ENCODE data around the gene TMEM219. TPM values are rescaled to one million over a fixed set of nuclear protein-coding genes. Genes with fewer than 3 reads are reported as not detected.
A peak's percentile ranks its signal among the peaks of the same experiment; 100 is the strongest.

TMEM219 gene
- total and polyA plus RNA-seq, 2 donors (not counting 3 experiments of a cell fraction or from before 2014, with no cell fraction given) = 110 to 182 TPM

GRCh38 chr16:30006659-30007377 lies 44.9 kb downstream of the TMEM219 start:
- TF ChIP-seq FOS (IDR thresholded peaks at IDR 0.05; ENCODE audit: borderline replicate concordance, insufficient read depth, low read length) (no peak), MYC (IDR thresholded peaks at IDR 0.05; ENCODE audit: low read depth, low read length) (no peak), POLR2A (IDR thresholded peaks at IDR 0.05; ENCODE audit: low read depth, low read length) (peak; percentile 16), JUN (IDR thresholded peaks at IDR 0.05; ENCODE audit: borderline replicate concordance, insufficient read depth, insufficient read length, low read depth) (no peak), EZH2 (IDR thresholded peaks at IDR 0.05; ENCODE audit: borderline replicate concordance, low read depth, low read length, severe bottlenecking) (no peak)
- Histone ChIP-seq H2AFZ (ENCODE audit: low read depth, low read length) (no peak overlapping the region), H3K4me2 (ENCODE audit: insufficient read depth, low read length) (no peak overlapping the region), H4K20me1 (replicated peaks; ENCODE audit: control insufficient read depth, extremely low read depth, insufficient read depth, low read length) (no peaks in the 10 kb centered on the region), H3K4me1 (ENCODE audit: control insufficient read depth, extremely low read depth, insufficient read depth, low read length) (peaks cover 2% of the 10 kb centered on the region), H3K9me1 (replicated peaks; ENCODE audit: control insufficient read depth, extremely low read depth, insufficient read depth, low read length) (no peaks in the 10 kb centered on the region), H3K9me3 (replicated peaks; ENCODE audit: control insufficient read depth, insufficient read depth, low read length) (no peaks in the 10 kb centered on the region), H3K27me3 (ENCODE audit: control insufficient read depth in 2 of 2, insufficient read depth in 2 of 2, low read length in 2 of 2) (peaks cover 14 to 22% of the 10 kb centered on the region in 2 experiments), H3K27ac (ENCODE audit: insufficient read depth, low read depth, low read length) (no peak overlapping the region), H3K4me3 (replicated peaks in 1 of 3; ENCODE audit: insufficient read depth in 1 of 3, low read depth in 1 of 3, low read length in 3 of 3) (no peak overlapping the region), H3K79me2 (ENCODE audit: control insufficient read depth, insufficient read depth, low read length) (no peaks in the 10 kb centered on the region), H3K9ac (replicated peaks; ENCODE audit: extremely low read depth, insufficient read depth, low read length) (no peak overlapping the region), H3K36me3 (ENCODE audit: control insufficient read depth in 2 of 2, extremely low read depth in 1 of 2, insufficient read depth in 2 of 2, low read length in 2 of 2) (peaks cover 0 to 3% of the 10 kb centered on the region in 2 experiments)
- POLR2A ChIA-PET = no interaction called here
- dilution Hi-C loops (cut with MboI; ENCODE audit: extremely low pct_ligation_motif_present, low sequenced_read_pairs) (no loop called here), intact Hi-C loops (cut with micrococcal nuclease) (no loop called here)
- CTCF ChIA-PET = interaction anchor here (1.0 to 3.8 kb wide), 8 partner anchors 11 to 315 kb away, joined by 3 to 22 read pairs (median 6); partner anchors contain the start of genes PAGR1 and TMEM219
- FAIRE-seq = no peak
- no TSS peak for BruUV-seq (replicated peaks)
- no peak for DNase-seq (ENCODE audit: low read depth, low spot score)

GRCh38 chr16:30007378-30007895 lies 45.6 kb downstream of the TMEM219 start:
- Histone ChIP-seq H3K27me3 (ENCODE audit: control insufficient read depth in 2 of 2, insufficient read depth in 2 of 2, low read length in 2 of 2) (peaks cover 19 to 28% of the 10 kb centered on the region in 2 experiments), H3K79me2 (ENCODE audit: control insufficient read depth, insufficient read depth, low read length) (no peaks in the 10 kb centered on the region), H3K9me1 (replicated peaks; ENCODE audit: control insufficient read depth, extremely low read depth, insufficient read depth, low read length) (no peaks in the 10 kb centered on the region), H3K36me3 (ENCODE audit: control insufficient read depth in 2 of 2, extremely low read depth in 1 of 2, insufficient read depth in 2 of 2, low read length in 2 of 2) (peaks cover 0 to 3% of the 10 kb centered on the region in 2 experiments), H3K27ac (ENCODE audit: insufficient read depth, low read depth, low read length) (no peak overlapping the region), H3K4me1 (ENCODE audit: control insufficient read depth, extremely low read depth, insufficient read depth, low read length) (peaks cover 2% of the 10 kb centered on the region), H3K4me3 (replicated peaks in 1 of 3; ENCODE audit: insufficient read depth in 1 of 3, low read depth in 1 of 3, low read length in 3 of 3) (no peak overlapping the region), H4K20me1 (replicated peaks; ENCODE audit: control insufficient read depth, extremely low read depth, insufficient read depth, low read length) (no peaks in the 10 kb centered on the region), H3K9me3 (replicated peaks; ENCODE audit: control insufficient read depth, insufficient read depth, low read length) (no peaks in the 10 kb centered on the region), H3K9ac (replicated peaks; ENCODE audit: extremely low read depth, insufficient read depth, low read length) (no peak overlapping the region), H2AFZ (ENCODE audit: low read depth, low read length) (no peak overlapping the region), H3K4me2 (ENCODE audit: insufficient read depth, low read length) (no peak overlapping the region)
- intact Hi-C loops (cut with micrococcal nuclease) = no loop called here
- CTCF ChIA-PET = interaction anchor here (1.4 to 3.8 kb wide), 3 partner anchors 25 to 316 kb away, joined by 3 to 22 read pairs (median 6); no protein-coding TSS in a partner anchor
- no peak for TF ChIP-seq POLR2A (IDR thresholded peaks at IDR 0.05; ENCODE audit: low read depth, low read length)
- TF ChIP-seq, protein P1, sequence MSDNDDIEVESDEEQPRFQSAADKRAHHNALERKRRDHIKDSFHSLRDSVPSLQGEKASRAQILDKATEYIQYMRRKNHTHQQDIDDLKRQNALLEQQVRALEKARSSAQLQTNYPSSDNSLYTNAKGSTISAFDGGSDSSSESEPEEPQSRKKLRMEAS (IDR thresholded peaks at IDR 0.05; ENCODE audit: insufficient read depth, insufficient read length) = no peak
- TF ChIP-seq POLR2AphosphoS5 (IDR thresholded peaks at IDR 0.05; ENCODE audit: insufficient read depth, low read depth, low read length) = no peak
- no peak for TF ChIP-seq GATA2 (IDR thresholded peaks at IDR 0.05; ENCODE audit: insufficient read depth, insufficient read length, low read depth, low read length)
- TF ChIP-seq MYC (IDR thresholded peaks at IDR 0.05; ENCODE audit: low read depth, low read length) = no peak
- no peak for FAIRE-seq
- POLR2A ChIA-PET = no interaction called here
- no TSS peak for BruUV-seq (replicated peaks)
- DNase-seq (ENCODE audit: low read depth, low spot score) = no peak
- dilution Hi-C loops (cut with MboI; ENCODE audit: extremely low pct_ligation_motif_present, low sequenced_read_pairs) = no loop called here
